OCI-M1 (cell line): Measurements from ENCODE around the gene ARHGAP15.

Source experiments
- DNase-seq: peaks from one replicate; lab custom pipeline; 2025; lab: John Stamatoyannopoulos, UW

Gene ARHGAP15

GRCh38 chr2:143689541-143689940, 560.3 kb downstream of the ARHGAP15 start:
- no peak for DNase-seq

DNA sequence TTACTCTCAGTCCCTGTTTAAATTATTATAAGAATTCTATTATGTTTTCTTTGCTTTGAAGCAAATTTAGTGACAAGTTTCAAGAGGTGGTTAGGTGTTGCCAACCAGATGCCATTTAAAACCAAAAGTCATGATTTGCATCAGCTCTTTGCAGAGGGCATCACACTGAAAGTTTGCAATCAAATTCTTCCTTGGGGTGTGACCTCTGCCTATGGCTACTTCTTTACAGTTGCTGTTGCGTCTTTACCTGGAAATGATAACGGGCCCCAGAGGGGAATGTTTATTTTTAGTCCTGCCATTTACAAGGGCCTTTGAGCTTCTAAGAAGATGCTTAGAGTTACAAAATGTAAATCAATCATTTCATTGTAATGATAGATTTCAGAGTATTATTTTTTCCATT, 561.0 kb downstream of the ARHGAP15 start:
- DNase-seq, result no peak

- no peak for DNase-seq
Measured at GRCh38 chr2:143691121-143691520, 561.9 kb downstream of the ARHGAP15 start.

GRCh38 chr2:143692162-143692561, 562.9 kb downstream of the ARHGAP15 start:
- no peak for DNase-seq

DNA sequence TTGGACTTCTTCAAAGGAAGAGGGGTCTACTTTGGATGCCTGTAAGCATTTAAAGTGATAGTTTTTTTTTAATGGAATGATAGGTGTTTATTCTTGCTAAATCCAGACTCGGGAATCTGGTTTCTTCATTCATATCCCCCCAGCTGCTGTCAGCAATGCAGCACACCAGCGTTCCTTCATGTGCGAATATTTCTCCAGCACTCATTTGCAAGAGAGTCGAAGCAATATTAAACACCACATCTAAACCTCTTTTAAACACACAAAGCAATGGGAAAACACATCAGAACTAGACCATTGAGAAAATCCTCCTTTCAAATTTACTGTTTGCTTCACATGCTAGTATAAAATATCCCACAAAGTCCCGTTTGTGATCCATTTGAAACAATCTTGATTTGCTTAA, 563.7 kb downstream of the ARHGAP15 start:
- DNase-seq, result no peak

- peak; percentile 57 for DNase-seq
Measured at GRCh38 chr2:143694335-143694734, 565.1 kb downstream of the ARHGAP15 start.

GRCh38 chr2:143696651-143697050, 567.4 kb downstream of the ARHGAP15 start:
- DNase-seq, result no peak

GRCh38 chr2:143697744-143698143, 568.5 kb downstream of the ARHGAP15 start:
- no peak for DNase-seq

DNA sequence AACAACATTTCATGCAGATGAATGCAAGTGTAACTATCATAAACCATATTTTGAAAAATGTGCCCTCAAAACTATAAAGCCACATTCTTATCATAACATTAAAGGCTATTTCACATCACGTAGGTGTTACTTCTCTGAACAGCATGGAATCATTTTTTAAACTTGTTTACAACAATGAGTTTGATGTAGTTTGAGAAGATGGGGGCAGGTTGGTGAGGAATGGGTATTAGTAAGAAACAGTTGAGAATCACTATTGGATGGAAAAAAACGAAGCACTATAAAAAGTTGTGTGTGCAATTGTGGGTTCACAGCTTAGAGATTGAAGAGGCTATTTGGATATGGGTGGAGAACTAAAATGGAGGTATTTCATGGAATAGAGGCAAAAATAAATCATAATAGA, 569.1 kb downstream of the ARHGAP15 start:
- no peak for DNase-seq

DNA sequence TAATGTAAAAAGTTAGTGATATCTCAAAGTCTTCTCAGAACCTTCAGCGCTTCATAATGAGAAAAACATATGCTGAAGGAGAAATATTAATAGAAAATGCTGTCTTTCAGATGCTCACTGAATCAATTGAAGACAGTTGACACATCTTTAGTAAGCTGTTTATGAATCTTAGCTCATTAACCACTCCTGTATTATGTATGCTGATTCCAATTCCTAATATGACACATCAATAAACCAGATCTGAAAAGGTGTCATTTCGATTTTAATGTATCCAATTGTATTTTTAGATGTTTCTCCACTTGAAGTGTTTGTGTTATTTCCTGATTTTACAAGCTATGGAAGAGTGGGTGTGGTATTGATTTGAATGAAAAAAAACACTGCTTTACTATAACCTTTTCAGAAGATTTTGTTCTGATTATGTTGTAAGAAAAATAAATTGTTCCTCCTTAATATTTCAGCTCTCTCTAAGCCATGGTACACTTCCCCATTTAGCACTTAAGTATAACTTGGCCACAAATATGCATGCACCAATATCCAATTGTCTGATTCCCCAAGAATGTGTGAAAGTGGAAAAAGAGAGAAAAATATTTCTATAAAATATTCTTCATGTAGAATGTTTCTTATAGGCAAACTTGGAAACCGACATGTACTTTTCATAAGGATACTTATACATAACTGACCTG, 569.8 kb downstream of the ARHGAP15 start:
- DNase-seq, result no peak

- no peak for DNase-seq
Measured at GRCh38 chr2:143700865-143701264, 571.6 kb downstream of the ARHGAP15 start.

- no peak for DNase-seq
Measured at GRCh38 chr2:143701785-143702184, 572.6 kb downstream of the ARHGAP15 start.

- peak; percentile 10 for DNase-seq
Measured at GRCh38 chr2:143702931-143703330, 573.7 kb downstream of the ARHGAP15 start.

GRCh38 chr2:143704451-143705106, 575.4 kb downstream of the ARHGAP15 start:
- no peak for DNase-seq

DNA sequence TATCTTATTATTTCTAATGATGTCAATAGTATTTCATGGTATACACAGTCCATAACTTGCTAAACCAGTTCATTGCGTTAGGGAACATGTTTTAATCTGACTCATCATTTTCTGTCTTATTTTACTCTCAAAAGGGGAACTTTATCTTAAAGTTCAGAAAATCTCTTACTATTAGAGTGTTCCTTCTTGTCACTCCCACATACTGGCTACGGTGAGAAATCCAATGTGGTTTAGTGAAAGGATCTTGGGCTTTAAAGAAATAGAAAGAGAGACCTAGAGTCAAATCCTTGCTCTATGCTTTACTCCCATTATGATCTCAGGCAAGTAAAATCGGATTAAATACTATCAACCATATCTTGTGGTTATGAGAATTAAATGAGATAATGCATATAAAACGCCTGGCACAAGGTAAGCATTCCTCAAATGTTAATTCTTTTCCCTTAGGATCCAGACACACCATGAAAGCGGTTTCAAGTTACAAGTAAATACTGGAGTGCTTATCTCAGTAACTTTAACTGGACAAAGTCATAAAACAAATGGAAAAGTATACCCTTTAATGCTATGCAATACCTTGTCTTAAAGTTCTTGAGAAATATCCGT, 576.0 kb downstream of the ARHGAP15 start:
- peak; percentile 60 for DNase-seq

DNA sequence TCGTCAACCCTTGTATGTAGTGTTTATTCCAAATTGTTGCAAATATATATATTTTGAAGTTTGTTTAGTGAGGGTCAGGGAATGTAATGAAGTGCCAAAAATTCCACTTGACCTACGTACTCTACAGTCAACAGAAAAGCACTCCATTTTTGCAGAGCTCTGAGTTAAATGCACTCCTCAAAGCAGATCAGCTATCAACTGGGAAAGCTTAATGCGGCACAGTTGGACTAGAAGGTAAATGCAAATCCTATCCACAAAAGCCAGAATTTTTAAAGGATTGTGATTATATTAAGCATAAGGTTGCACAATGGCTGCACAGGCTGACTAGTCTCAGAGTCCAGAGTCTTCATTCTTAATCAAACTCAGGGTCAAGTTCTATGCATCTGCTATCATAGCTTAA, 577.1 kb downstream of the ARHGAP15 start:
- no peak for DNase-seq

- DNase-seq, result no peak
Measured at GRCh38 chr2:143708682-143709081, 579.5 kb downstream of the ARHGAP15 start.

GRCh38 chr2:143710196-143710595, 581.0 kb downstream of the ARHGAP15 start:
- no peak for DNase-seq

- no peak for DNase-seq
Measured at GRCh38 chr2:143710879-143711278, 581.7 kb downstream of the ARHGAP15 start.

DNA sequence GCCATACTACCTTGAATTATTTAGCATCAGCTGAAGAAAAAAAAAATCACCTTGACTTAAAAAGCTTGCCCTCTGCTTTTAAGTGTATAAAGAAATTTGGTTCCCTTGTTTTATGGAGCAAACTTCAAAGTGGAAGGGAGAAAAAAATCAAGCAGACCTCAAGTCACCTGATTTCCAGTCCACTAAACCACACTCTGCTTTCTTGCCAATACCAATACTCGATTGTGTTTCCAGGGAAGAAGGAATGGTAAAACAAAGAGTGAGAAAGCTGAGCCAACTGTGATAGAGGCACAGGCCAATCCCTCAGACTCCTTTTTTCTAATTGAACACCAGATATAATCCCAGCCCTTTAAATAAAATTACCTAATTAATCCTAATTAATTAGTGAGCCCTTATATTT, 587.3 kb downstream of the ARHGAP15 start:
- DNase-seq, result no peak

- no peak for DNase-seq
Measured at GRCh38 chr2:143717053-143717452, 587.8 kb downstream of the ARHGAP15 start.

- DNase-seq, result no peak
Measured at GRCh38 chr2:143717536-143718168, 588.4 kb downstream of the ARHGAP15 start.

- no peak for DNase-seq
Measured at GRCh38 chr2:143718745-143719144, 589.5 kb downstream of the ARHGAP15 start.
